NCI-H524 treated with DMSO at 0.1 percent for 48 hours (cell line): ENCODE results near the gene TMEM205.
"Not testable (repeated sequence)": the region's sequence is repeated elsewhere in the genome, so short reads cannot be mapped to it uniquely, and the experiment has no call there.

Source experiments
- DNase-seq: peaks from one replicate; lab custom pipeline; 2025; lab: John Stamatoyannopoulos, UW

TMEM205 gene

DNA sequence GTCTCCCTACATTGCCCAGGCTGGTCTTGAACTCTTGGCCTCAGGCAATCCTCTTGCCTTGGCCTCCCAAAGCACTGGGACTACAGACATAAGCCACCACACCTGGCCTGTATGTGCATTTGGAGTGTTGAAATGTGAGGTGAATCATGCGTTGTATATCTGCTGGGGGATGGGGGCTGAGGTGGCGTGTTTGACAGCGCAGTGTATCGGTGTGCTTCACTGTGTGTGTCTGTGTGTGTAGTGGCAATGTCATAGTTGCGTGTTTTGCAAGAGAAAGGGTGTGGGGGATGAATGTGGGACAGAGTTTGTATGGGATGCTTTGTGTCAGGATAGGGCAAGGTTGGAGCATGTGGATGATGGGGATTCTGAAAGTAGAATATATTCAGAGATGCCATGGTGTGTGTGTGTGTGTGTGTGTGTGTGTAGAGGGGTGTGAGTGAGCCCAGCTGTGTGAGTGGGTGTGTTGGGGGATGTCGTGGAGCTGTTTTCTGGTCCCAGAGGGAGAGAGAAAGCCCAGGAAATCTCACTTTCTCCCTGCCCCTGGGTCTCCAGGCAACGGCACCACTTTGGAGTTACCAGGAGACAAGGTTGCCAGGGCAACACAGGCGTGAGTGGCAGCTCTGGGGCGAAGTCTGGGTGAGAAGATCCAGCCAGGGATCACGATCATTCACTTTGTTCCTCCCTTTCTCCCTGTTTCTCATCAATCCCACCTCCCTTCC is 27.3 kb upstream of the TMEM205 start:
- DNase-seq: peak; percentile 30

DNA sequence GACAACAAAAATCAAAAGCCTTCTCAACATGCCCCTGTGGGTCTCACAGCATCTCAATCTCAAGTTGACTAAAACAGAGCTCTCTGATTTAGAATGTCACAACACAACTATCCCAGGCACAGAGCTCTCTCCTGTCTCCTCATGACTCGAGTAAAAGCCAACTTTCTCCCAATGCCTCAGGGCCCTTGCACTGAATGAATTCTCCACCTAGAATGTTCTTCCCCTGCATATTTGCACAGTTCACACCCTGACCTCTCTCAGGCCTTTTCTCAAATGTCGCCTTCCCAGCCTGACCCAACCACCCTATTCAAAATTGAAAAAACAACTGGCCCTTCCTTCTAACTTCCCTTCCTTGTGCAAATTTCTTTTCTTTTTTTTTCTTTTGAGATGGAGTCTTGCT is 24.7 kb upstream of the TMEM205 start:
- no peak for DNase-seq

DNA sequence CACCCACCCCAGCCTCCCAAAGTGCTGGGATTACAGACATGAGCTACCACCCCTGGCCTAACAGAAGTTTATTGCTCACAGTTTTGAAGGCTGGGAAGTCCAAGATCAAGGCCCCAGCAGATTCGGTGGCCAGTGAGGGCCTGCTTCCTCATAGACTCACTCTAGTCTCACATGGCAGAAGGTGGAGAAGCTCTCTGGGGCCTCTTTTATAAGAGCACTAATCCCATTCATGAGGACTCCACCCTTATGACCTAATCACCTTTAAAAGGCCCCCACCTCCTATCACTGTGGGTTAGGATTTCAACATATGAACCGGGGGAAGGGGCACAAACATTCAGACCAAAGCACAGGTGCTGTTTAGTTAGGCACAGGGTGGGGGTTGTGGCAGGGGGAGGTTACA is 21.5 kb upstream of the TMEM205 start:
- DNase-seq: no peak

DNA sequence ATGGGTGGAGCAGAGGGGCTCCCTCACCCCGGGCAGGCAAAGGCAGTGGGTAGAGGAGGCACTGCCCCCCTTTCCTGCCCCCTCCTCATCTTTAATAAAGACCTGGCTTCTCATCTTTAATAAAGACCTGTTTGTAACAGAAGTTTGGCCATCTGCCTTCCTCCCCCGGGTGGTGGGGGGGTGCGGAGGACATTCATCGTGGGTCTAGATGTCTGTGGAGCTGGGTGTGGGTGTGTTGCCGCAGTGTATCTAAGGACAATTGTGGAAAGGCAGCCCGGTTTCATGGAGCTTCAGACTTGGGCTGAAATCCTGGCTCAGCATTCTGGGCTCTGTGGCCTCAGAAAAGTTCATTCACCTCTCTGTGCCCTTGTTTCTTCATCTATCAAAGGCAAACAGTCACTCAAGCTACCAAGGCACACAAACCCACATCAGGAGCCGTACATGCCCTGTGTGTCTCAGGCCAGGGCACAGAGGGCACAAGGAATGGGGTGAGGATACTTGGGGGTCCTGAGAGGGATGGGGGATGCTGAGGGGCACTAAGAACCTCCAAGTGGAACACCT is 19.6 kb upstream of the TMEM205 start:
- no peak for DNase-seq

DNA sequence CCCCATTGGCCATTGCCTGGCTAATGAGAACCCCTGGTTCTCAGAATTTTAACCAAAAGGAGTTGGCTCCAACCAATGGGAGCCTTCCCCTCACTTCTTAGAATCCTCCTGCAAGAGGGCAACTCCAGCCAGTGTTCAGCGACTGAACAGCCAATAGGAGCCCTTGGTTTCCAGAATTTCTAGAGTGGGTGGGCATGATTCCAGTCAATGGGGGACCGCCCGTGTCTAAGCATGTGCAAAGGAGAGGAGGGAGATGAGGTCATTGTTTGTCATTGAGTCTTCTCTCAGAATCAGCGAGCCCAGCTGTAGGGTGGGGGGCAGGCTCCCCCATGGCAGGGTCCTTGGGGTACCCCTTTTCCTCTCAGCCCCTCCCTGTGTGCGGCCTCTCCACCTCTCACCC is 18.9 kb upstream of the TMEM205 start:
- DNase-seq: no peak

DNA sequence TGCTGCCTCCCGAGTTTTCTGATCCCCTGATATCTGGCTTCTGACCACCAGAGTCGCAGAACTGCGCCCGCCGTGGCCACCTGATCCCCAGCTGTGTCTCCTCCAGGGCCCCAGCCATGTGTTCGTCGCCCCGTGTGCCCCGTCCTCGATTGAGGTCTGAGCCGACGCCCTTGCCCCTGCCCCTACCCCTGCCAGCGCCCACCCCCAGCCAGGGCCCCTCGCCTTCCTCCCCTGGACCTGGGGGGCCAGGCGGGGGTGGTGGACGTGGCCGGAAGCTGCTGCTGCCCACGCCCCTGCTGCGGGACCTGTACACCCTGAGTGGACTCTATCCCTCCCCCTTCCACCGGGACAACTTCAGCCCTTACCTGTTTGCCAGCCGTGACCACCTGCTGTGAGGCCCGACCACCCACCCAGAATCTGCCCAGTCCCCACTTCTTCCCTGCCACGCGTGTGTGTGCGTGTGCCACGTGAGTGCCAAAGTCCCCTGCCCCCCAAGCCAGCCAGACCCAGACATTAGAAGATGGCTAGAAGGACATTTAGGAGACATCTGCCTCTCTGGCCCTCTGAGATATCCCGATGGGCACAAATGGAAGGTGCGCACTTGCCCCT is 18.3 kb upstream of the TMEM205 start:
- no peak for DNase-seq

DNA sequence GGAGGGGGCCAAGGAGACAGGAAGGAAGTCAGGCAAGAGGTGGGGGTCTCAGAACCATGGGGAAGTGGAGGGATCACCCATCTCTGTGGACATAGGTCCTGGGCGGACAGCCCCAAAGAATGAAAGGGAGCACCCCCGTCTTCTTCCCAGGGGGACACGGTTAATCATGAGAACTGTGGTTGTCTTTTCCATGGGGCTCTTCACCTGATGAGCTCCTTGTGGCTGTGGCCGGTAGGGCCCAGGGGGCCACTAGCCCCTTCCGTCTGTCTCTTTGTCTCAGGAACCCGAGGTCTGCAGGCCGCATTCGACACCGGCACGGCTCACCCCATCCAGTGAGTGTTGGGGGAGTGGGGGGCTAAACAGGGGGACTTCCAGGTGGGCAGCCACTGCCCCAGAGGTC is 17.8 kb upstream of the TMEM205 start:
- DNase-seq: no peak

DNA sequence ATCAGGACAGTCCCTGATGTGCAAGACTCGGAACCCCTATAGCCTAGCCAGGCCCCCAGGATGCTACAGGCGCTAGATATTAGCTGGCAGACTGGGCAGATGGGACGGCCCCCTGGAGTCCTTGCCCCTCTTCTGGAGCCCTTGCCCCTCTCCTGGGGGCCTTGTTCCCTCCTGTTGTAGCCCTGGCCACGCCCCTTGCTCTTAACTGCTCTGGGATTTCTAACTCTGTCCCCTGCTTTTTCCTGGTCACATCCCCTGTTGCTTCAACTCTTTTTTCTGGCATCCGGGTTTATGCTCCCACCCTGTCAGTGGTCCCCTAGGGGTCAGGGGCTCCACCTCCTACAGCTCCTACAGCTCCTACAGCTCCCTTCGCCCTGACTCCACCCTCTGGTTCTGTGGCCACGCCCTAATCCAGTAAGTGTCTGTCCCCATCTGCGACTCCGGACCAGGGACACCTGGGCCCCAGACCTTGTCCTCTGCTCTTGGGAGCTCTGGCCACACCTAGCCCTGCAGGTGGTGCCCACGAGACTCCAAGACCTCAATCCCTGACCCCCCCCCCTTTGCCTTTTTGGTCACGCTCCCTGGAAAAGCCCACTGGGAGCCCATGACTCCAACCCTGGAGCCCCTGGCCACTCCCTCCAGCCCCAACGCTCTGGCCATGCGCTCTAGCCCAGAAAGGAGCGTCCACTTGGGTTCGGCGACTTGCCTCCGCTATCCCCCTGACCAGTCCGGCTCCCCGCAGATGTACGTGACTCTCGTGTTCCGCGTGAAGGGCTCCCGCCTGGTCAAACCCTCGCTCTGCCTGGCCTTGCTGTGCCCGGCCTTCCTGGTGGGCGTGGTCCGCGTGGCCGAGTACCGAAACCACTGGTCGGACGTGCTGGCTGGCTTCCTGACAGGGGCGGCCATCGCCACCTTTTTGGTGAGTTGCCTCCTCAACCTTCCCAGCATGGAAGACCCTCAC is 16.0 kb upstream of the TMEM205 start:
- no peak for DNase-seq

DNA sequence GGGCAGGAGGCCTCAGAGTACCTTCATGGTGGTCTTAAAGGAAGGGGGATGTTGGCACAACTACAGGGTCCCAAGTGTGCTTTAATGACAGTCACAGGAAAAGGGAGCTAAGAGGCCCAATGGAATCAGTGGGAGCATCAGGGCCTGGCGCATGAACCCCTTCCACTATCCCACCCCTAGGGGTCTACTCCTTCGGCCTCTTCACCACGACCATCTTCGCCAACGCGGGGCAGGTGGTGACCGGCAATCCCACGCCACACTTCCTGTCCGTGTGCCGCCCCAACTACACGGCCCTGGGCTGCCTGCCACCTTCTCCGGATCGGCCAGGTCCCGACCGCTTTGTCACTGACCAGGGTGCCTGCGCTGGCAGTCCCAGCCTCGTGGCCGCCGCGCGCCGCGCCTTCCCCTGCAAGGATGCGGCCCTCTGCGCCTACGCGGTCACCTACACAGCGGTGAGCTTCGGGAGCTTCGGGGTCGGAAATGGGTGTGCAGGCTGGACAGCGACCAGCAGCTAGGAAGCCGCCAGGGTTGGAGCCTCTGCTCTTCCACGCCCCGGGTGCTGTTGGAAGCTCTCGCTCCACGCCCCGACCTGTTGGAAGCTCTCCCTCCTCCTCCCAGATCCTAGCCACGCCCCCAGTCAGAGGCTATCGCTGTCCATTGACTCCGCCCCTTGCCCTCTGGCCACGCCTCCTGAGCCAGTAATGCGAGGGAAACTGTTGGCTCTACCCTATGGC is 15.1 kb upstream of the TMEM205 start:
- DNase-seq: no peak

DNA sequence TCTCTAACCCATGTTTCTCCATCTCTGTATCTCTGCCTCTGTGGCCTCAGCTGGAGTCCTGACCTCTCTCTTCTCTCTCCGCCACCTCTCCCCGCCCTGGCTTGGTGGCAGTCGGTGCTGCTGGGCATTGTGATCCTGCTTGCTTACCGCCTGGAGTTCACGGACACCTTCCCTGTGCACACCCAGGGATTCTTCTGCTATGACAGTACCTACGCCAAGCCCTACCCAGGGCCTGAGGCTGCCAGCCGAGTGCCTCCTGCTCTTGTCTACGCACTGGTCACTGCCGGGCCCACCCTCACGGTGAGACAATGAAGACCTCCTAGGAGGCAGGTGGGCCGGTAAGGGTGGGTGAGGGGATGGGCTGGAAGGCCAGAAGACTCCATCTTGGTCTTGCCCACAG is 13.4 kb upstream of the TMEM205 start:
- DNase-seq: no peak

DNA sequence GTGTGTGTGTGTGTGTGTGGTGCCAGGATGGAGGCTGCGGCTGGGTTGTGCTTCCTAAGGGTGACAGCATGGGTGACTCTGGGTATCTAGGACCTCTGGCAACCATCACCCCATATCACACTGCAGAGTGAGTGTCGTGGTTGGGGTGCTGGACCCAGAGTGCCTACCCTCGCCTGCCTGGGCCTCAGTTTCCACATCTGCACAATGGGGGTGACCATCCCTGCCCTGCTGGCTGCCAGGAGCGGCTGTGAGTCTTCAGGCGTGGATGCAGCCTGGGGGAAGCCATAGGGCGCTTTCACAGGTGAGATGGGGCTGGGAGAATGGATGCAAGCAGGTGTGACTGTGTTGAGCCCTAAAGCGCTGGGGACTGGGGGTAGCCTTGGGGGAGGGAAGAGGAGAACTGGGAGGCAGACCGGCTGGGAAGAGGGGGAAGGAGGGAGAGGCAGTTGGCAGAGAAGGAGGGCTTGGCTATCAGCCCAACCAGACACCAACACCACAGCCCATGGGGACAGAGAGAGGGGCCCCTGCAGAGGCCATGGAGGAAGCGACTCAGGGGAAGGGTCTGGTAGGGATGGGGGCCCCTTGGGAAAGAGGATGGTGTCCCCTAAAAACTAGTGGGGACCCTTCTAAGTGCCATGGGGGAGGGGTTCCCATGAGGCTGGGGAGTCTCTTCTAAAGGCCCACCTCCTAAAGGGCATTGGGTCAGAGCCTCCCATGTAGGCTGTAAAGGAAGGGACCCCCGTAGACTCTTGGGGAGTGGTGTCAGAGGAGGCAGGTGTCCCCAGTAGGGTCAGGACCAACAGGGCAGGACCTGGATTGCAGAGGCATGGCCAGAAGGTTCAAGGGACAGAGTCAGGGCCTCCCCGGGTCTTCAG is 10.8 kb upstream of the TMEM205 start:
- no peak for DNase-seq

DNA sequence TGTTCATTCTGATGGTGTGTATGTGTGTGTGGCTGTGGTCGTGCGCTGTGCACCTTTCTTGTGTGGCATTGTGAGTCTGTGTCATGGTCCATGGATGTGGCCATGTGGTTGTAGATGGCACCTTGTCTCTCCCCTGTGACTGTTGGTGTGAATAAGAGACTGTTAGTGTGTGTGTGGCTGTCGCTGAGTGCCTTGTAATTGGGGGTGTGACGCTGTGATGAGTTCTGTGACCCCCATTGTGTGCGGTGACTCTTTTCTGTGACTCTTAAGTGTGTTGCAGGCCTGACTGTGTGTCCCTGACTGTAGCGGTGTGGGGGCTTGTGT is 10.0 kb upstream of the TMEM205 start:
- no peak for DNase-seq

DNA sequence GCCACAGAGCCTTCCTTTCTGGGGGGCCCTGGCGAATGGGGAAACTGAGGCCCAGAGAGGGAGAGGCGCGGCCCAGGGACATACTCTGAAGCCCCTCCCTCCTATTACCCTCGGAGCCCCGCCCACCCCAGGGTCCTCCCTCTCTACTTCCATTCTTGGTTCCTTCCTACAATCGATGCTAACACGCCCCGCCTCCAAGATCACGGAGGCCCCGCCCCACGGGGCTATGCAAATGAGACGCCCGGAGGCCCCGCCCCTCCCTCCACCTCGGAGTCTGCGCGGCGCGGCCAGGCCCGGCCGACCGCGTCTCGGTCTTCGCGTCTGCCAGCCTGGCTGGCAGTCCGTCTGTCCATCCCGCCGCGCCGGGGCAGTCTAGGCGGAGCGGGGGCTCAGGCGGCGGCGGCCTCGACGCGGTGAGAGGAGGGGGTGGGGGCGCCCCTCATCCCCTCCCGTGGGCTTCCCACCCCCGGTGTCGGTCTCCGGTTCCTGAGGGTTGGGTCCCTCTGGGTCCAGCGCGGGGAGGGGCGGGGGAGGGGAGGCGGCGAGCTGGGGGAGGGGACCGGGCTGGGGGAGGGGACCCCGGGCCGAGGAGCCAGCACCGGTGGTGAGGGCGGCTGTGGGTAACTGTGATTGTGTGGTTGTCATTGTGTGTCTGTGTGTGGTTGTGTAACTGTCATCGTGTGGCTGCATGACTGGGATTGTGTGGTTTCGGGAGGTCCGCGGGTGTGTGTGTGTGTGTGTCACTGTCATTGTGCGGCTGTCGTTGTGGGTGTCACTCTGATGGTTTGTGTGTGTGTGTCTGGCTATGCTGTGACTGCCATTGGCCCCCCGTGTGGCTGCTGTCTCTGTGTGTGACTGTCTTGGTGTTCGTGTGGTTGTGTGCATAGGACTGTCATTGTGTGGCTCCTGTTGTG is 9.3 kb upstream of the TMEM205 start, which contains the start of gene PLPPR2:
TSS of gene PLPPR2 (plus strand) at position 273 of the 914 bp plus-strand sequence. CDS start 2,242 bp downstream, outside the sequence.
- peak; percentile 31 for DNase-seq

DNA sequence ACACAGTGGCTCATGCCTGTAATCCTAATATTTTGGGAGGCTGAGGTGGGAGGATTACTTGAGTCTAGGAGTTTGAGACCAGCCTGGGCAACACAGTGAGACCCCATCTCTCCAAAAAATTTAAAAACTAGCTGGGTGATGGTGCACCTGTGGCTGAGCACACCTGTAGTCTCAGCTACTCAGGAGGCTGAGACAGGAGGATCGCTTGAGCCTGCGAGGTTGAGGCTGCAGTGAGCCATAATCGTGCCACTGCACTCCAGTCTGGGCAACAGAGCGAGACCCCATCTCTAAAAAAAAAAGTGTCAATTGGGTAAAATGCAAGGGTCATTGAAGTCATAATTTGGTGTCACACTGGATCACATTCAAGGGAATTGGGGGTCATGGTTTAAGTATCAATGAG is 8.0 kb upstream of the TMEM205 start:
- DNase-seq: not testable (repeated sequence)

DNA sequence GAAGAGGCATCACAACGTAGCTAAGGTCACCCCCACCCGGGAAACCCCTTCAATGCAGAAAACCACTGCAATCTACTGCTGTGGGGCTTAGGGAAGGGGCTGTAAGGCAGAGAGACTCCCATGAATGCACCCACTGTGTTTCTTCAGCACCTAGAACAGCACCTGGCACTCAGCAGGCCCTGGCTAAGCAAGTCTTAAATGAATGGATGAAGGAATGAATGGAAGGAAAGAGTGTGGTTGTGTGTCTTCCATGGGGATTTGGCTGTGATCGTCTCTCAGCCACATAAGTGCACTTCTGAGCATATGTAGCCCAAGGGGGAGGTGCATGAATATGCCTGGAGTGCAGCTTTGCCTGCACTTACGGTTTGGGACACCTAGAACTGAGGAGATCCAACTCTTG is 3.1 kb upstream of the TMEM205 start:
- DNase-seq: no peak

DNA sequence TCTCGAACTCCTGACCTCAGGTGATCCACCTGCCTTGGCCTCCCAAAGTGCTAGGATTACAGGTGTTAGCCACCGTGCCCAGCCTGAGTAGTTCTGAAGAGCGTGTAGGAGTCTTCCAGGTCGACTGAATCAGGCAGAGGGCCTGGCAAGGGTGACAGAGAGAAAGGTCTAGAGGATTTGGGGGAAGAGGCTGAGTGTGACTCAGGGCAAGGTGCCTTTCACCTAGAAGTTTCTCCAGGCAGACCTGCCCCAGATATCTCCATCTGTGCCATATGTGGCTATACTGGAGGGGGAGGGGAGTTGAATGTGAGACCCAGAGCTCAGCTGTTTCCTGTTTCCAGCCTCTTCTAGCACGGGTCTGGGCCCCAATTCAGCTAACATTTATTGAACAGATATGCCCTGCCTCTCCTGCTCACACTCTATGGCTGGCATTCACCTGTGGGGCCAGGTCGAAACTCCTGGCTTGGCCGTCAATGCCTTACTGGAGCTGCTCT is 1.5 kb upstream of the TMEM205 start:
- no peak for DNase-seq

DNA sequence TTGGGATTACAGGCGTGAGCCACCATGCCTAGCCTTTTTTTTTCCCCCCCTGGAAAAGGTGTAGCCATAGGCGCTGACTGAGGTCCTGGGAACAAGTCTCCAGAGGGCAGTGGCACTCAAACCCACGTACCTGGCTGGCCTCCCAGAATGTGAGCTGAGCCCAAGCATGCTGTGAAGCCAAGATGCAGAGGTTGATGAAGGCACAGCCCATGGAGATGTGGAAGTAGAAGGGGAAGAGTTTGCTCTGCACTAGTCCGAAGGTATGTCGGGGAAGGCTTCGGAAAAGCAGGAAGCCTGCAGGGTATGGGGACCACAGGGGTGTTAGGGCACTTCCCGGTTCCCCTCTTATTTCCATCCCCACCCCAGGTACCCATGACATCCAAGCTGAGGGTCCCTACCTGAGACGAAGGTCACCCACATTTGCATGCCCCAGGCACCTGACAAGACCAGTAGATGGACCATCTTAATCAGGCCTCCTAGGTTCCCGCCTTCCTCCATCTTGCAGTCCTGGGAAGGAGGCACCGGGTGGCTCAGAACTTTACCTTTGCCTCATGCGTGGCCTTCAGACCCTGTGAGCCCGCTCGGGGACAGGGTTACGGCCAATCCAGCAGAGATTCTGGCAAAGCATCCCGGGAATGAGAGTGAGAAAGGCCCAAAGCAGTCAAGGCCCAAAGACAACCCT is 805 bp downstream of the TMEM205 start:
- no peak for DNase-seq

DNA sequence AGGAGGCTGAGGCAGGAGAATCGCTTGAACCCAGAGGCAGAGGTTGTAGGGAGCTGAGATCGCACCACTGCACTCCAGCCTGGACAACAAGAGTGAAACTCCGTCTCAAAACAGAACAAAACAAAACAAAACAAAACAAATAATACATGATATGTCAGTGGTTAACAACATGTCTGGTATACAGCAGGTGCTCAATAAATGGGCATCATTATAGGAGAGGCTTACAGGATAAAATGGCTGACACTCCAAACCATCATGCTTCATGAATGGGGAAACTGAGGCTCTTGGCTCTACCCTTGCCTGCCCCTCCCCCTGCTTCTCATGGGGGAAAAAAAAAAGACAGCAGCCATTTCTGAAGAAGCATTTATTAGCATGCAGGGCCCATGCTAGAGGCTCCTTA is 3.6 kb downstream of the TMEM205 start:
- DNase-seq: no peak

DNA sequence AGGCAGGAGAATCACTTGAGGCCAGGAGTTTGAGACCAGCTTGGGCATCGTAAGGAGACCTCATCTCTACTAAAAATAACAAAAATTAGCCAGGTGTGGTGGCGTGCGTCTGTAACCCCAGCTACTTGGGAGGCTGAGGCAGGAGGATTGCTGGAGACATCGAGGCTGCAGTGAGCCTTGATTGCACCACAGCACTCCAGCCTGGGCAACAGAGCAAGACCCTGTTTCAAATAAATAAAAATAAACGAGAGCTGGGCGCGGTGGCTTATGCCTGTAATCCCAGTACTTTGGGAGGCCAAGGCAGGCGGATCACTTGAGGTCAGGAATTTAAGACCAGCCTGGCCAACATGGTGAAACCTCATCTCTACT is 6.0 kb downstream of the TMEM205 start:
- not testable (repeated sequence) for DNase-seq
